Right cardiac atrium (tissue), 5 donors: ENCODE measurements around the gene HSPE1. TPM values are rescaled to one million over a fixed set of nuclear protein-coding genes. Genes with fewer than 3 reads are reported as not detected.
"Not testable (repeated sequence)": the region's sequence is repeated elsewhere in the genome, so short reads cannot be mapped to it uniquely, and the experiment has no call there.

Experiments
- ATAC-seq, 2 donors: fragments of 200-7000 bp; cut with Tn5 transposase; one replicate each; pipeline versions ENCODE4 v1.8.0 to v1.9.1; 2020; ENCODE audit warnings: moderate library complexity in 2 of 2, mild to moderate bottlenecking in 1 of 2
- DNase-seq, 3 donors: peaks; one replicate each; pipeline ENCODE4 v3.0.0-alpha.2; 2020
- H3K27ac ChIP-seq: one replicate; pipeline ENCODE4 v1.5.1; 2013; ENCODE audit warnings: mild to moderate bottlenecking, low read length, control low read depth, moderate library complexity
- H3K27me3 ChIP-seq: one replicate; pipeline ENCODE4 v1.6.1; 2013; ENCODE audit not compliant: control insufficient read depth, insufficient read depth
- H3K4me1 ChIP-seq: one replicate; pipeline ENCODE4 v1.6.1; 2013; ENCODE audit warnings: low read length; ENCODE audit not compliant: control insufficient read depth, insufficient read depth
- H3K4me3 ChIP-seq: one replicate; pipeline ENCODE4 v1.5.1; 2013; ENCODE audit warnings: low read length, control low read depth
- H3K9me3 ChIP-seq: one replicate; pipeline ENCODE4 v1.6.1; 2013; ENCODE audit warnings: low read length; ENCODE audit not compliant: control insufficient read depth
- WGBS: extraction: QIAGEN DNeasy Blood & Tissue Kit; methylation state at CpG from one replicate; pipeline ENCODE4 v1.1.7; 2013; 5-methylcytosine and 5-hydroxymethylcytosine counted together
- intact Hi-C, 4 donors: fragments of 100-400 bp; cut with DNase I; formaldehyde crosslinking; loops; one replicate each; pipeline versions ENCODE4 v1.11.0 to v1.14.0; 2022 to 2023
- long read RNA-seq, 4 donors: library from polyadenylated mRNA; unstranded; transcript quantifications; one replicate each; pipeline ENCODE4 v2.0.0, GENCODE V29; 2020 to 2021
- polyA plus RNA-seq: library from polyadenylated mRNA; stranded (reverse); fragments of 200-250 nt; gene quantifications from one replicate; pipeline ENCODE4 v1.2.3, GENCODE V29; 2013
- total RNA-seq, 4 donors: library from RNA; stranded (reverse); fragmentation: NEBNext Ultra II Directional; extraction: Animal tissue kit (Norgen Biotek cat#: 25700); gene quantifications; one replicate each; pipeline ENCODE4 v1.2.1, GENCODE V29; 2021
- donor health status: healthy with polysubstance abuse.
- donor health status: DM: no; HTN: yes; CAD: no.
- donor health status: DM: no; HTN: no; CAD: no.
- donor health status: DM: no; HTN: yes; CAD: no; lungs with severe emphysema.
- donor health status: DM: yes; HTN: yes; CAD: no.

HSPE1 gene
- 100 to 1,000 TPM in 3 of 4 donors, 10 to 100 TPM in 1; 96.3 to 156 (median 128) TPM for total RNA-seq
- 253 TPM for polyA plus RNA-seq
- long read RNA-seq, donor 1, transcript HSPE1-201 (4 exons, 950 nt), result major isoform, 181 of 191 reads
- long read RNA-seq, donor 1, partial matches to known transcripts, result 5 of 191 reads
- long read RNA-seq, donor 1, other reads (novel, unspliced or antisense), result 3 of 191 reads
- long read RNA-seq, donor 2, transcript HSPE1-201 (4 exons, 950 nt), result major isoform, 199 of 209 reads
- long read RNA-seq, donor 2, partial matches to known transcripts, result 8 of 209 reads
- long read RNA-seq, donor 2, other reads (novel, unspliced or antisense), result 2 of 209 reads
- long read RNA-seq, donor 3, transcript HSPE1-201 (4 exons, 950 nt), result major isoform, 53 of 66 reads
- long read RNA-seq, donor 3, partial matches to known transcripts, result 6 of 66 reads
- long read RNA-seq, donor 3, other reads (novel, unspliced or antisense), result 6 of 66 reads
- long read RNA-seq, donor 4, transcript HSPE1-201 (4 exons, 950 nt), result major isoform, 73 of 84 reads
- long read RNA-seq, donor 4, partial matches to known transcripts, result 10 of 84 reads
- long read RNA-seq, donor 4, other reads (novel, unspliced or antisense), result 0 of 84 reads

DNA sequence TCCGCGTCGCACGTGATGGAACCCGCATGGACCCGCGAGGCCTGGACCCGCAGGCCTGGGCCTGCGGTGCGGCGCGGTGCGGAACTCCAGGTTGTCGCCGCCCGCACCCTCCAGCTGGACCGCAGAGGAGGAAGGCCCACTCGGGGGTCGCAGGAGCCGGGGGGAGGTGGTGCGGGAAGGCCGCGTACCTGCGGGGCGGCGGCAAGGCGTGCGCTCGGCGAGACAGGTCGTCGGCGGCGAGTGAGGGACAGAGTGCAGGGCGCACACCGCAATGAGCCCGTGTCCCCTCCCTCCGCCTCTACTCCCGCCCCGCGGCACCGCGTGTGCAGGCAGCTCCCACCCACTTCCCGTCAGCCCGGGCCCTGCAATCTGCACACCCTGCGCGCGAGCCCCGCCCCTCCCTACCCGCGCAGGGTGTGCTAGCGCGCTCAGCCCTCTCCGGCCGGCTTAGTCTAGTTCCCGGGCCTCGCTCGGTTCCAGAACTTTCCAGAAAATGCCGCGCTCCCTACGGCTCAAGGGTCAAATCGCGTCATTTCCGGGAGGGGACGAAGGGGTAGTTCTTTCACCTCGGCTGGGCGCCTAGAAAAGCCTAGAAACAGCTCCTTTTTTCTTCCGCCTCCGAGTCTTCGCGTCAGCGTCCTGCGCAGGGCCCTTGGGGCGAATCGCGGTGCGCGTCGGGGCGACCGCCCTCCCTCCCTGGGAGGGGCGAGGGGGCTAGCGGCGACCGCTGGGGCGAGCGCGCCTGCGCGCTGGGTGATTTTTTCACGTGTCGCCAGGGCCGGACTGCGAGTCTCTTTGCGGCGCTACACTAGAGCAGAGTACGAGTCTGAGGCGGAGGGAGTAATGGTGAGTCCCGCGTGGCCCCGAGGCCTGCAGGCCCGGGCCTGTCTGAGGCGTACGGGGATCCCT, at the start of gene HSPE1, which contains the start of gene HSPD1:
HSPE1 (plus strand) TSS at position 786 of the 909 bp plus-strand sequence; CDS start at position 844, 58 bp downstream.
HSPD1 (minus strand) TSS at position 247 of the 909 bp plus-strand sequence. CDS start 992 bp downstream, outside the sequence.
- ATAC-seq, result peak; percentile 98
- Histone ChIP-seq H3K4me3 (peak within 1 kb of the TSS; percentile 81), H3K4me1 (peaks cover 4% of the 10 kb centered on the region), H3K27me3 (no peaks in the 10 kb centered on the region), H3K9me3 (no peaks in the 10 kb centered on the region), H3K27ac (peak within 1 kb of the TSS; percentile 91)
- WGBS, result under 1% methylated on average over 104 of the region's 104 CpGs
- intact Hi-C loops, result loop anchor here in 3 of 4 donors (10.0 kb wide), 2 partner anchors 85 to 95 kb away; no protein-coding TSS in a partner anchor
- peak; percentile 98 to 99 (median 99) for DNase-seq

DNA sequence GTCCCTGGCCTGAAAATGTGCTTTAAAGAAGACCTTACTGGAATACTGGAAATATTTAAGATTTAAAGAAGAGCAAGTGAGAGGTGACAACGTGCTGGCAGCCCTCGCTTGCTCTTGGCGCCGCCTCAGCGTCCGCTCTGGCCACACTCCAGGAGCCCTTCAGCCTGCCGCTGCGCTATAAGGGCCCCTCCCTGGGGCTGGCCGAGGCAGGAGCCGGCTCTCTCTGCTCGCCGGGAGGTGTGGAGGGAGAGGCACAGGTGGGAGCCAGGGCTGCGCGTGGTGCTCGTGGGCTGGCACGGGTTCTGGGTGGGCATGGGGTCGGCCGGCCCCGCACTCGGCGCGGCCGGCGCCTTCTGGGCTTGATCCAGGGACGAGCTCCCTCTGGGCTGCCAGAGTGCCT, 49.7 kb upstream of the HSPE1 start:
- Histone ChIP-seq H3K4me1 (no peaks in the 10 kb centered on the region), H3K27ac (no peak overlapping the region), H3K27me3 (no peaks in the 10 kb centered on the region), H3K9me3 (no peaks in the 10 kb centered on the region), H3K4me3 (no peak overlapping the region)
- DNase-seq (peak; percentile 40 to 80 (median 74)), ATAC-seq (no peak)
- intact Hi-C loops, result no loop called here
- 77% methylated on average over 25 of the region's 25 CpGs for WGBS

DNA sequence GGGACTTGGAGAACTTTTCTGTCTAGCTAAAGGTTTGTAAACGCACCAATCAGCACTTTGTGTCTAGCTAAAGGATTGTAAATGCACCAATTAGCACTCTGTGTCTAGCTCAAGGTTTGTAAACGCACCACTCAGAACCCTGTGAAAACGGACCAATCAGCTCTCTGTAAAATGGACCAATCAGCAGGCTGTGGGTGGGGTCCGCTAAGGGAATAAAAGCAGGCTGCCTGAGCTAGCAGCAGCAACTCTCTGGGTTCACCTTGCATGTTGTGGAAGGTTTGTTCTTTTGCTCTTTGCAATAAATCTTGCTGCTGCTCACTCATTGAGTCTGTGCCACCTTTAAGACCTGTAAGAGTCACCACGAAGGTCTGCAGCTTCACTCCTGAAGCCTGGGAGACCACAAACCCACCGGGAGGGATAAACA, 49.2 kb upstream of the HSPE1 start:
- H3K9me3 ChIP-seq, DNase-seq, intact Hi-C loops, H3K27ac ChIP-seq, ATAC-seq, H3K4me3 ChIP-seq, H3K27me3 ChIP-seq, H3K4me1 ChIP-seq: not testable (repeated sequence)
- 85% methylated on average over 6 of the region's 6 CpGs for WGBS

DNA sequence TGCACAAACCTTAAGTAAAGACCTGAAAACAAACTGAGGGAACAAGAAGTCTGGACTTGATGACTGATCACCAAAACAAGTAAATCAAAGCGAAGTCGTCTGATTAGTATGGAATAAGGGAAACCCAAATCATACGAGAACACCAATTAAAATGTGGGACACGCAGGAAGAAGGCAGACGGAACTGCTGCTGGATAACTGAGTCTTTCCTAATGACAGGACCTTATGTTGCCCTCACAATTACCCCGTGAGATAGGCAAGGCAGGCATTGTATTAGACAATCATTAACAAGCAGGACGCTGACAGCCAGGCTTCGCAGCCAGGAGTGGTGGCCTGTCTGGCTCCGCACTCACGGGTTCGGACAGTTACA, 47.4 kb upstream of the HSPE1 start:
- ATAC-seq (no peak), DNase-seq (no peak)
- no peaks in the 10 kb centered on the region for H3K9me3 ChIP-seq
- H3K4me3 ChIP-seq, result peak overlapping the region; percentile 74
- H3K27me3 ChIP-seq, result no peaks in the 10 kb centered on the region
- no peaks in the 10 kb centered on the region for H3K4me1 ChIP-seq
- H3K27ac ChIP-seq, result peak overlapping the region; percentile 99
- WGBS, result 2% methylated on average over 11 of the region's 11 CpGs
- intact Hi-C loops, result no loop called here

DNA sequence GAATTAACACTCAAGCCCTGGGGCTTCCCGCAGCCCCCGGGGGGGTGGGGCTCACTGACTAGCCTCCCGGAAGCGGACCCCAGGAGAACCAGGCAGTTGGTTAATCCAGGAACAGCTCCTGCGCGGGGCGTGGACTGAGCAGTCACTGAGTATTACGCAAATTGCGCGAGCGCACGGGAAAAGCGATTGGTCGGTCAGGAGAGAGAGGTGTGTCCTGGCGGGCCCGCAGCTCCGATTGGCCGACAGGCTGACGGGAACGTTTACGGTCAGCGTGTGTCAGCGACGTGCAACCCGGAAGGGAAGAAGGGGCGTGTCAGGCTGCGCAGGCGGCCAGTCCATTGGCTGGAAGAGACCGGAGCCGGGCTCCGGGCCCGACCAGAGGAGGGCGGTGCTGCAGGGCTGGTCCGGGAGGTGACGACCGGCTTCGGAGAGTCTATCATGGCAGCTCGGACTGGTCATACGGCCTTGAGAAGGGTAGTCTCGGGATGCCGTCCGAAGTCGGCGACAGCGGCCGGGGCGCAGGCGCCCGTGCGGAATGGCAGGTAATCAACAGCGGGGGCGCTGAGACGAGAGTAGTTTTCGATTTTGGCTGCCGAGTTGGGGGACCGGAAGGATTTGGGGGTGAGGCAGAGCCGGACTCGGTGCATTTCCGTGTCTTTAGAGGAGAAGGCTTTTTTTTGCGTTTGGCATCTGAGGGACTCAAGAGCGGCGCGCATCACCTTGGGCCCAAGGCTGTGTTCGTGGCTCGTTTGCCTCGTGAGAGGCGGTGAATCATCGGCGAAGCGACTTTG, 46.9 kb upstream of the HSPE1 start, which contains the start of gene COQ10B:
COQ10B (plus strand) TSS at position 430 of the 791 bp plus-strand sequence; CDS start at position 439, 9 bp downstream.
- intact Hi-C loops, result no loop called here
- ATAC-seq, result peak; percentile 99
- under 1% methylated on average over 70 of the region's 70 CpGs for WGBS

DNA sequence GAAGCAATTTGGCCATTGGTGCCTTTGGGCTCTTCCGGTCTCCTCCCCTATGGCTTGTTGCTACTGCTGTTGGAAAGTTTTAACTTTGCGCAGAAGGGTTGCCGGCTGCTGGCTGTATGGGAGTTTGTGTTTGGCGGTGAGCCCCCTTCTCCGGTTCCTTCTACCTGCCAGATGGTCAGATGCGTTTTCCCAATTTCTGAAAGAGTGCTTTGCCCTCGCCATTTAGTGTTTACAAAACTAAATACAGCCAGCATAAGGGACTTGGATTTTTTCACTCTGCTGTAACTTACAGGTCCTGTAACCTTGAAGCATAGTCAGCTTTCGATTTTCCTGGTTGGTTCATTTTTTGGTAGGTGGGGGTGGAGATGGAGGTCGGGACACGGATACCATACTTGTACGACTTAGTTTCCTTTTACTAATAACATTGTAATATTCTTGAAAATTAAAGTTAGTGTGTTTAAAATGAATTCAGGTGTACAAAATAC, 46.2 kb upstream of the HSPE1 start:
- peak overlapping the region; percentile 99 for H3K27ac ChIP-seq
- no peaks in the 10 kb centered on the region for H3K9me3 ChIP-seq
- no peaks in the 10 kb centered on the region for H3K27me3 ChIP-seq
- peak overlapping the region; percentile 90 for H3K4me3 ChIP-seq
- H3K4me1 ChIP-seq, result no peaks in the 10 kb centered on the region
- no peak for DNase-seq
- under 1% methylated on average over 11 of the region's 11 CpGs for WGBS
- intact Hi-C loops, result no loop called here
- peak; percentile 75 to 86 for ATAC-seq

More for the DNA sequence above, 46.9 kb upstream of the HSPE1 start, which contains the start of gene COQ10B:
- Histone ChIP-seq H3K9me3 (no peaks in the 10 kb centered on the region), H3K27me3 (no peaks in the 10 kb centered on the region), H3K4me1 (no peaks in the 10 kb centered on the region), H3K4me3 (peak within 1 kb of the TSS; percentile 90), H3K27ac (peak within 1 kb of the TSS; percentile 99)
- DNase-seq, result peak; percentile 100

DNA sequence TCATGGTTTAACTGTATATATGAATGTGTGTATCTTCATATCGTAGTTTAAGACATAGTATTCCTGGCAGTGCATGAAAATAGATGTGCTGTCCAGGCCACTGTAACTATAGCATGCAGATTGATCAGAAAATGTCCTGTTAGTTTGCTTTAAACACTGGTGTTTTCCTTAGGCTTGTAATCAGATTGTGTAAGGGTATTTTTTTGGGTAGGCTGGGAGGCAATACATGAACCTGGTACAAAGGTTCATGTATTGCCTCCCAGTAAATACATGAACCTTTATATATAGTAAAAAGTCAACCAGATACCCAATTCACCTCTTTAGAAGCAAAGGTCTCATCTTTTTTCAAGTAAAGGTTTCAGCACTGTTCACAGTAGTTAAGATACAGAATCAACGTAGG, 45.3 kb upstream of the HSPE1 start:
- peak overlapping the region; percentile 90 for H3K4me3 ChIP-seq
- ATAC-seq, result no peak
- no peaks in the 10 kb centered on the region for H3K27me3 ChIP-seq
- H3K4me1 ChIP-seq, result peaks cover 3% of the 10 kb centered on the region
- intact Hi-C loops, result no loop called here
- H3K9me3 ChIP-seq, result no peaks in the 10 kb centered on the region
- H3K27ac ChIP-seq, result no peak overlapping the region
- DNase-seq, result no peak
- WGBS, result 68% methylated on average over 2 of the region's 2 CpGs

DNA sequence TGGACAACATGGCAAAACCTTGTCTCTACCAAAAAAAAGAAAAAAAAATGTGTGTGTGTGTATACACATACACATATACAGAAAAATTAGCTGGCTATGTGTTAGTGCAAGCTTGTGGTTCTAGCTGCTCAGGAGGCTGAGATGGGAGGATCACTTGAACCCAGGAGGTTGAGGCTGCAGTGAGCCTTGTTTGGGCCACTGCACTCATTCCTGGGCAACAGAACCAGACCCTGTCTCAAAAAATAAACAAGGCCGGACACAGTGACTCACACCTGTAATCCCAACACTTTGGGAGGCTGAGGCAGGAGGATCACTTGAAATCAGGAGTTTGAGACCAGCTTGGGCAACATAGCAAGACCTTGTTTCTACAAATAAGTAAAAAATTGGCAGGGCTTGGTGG, 44.8 kb upstream of the HSPE1 start:
- no peak for DNase-seq
- intact Hi-C loops, result no loop called here
- 98% methylated on average over 1 of the region's 1 CpG for WGBS
- no peak overlapping the region for H3K4me3 ChIP-seq
- no peaks in the 10 kb centered on the region for H3K9me3 ChIP-seq
- H3K27ac ChIP-seq, result no peak overlapping the region
- ATAC-seq, result no peak
- peaks cover 3% of the 10 kb centered on the region for H3K4me1 ChIP-seq
- H3K27me3 ChIP-seq, result no peaks in the 10 kb centered on the region

DNA sequence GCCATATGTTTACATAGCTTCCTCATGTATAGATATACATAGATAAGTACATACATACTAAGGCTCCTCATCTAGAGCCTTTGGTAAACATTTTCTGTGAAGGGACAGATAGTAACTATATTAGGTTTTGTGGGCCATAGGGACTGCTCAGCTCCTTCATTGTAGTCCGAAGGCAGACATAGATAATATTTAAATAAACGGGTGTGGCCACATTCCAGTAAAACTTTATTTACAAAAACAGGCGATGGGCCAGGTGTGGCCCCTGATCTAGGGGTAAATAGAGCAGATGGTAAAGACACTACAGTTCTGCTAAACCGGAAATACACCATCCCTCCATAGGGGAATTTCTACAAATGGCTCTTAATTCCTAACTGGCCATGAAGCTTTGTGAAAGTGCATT, 39.5 kb upstream of the HSPE1 start:
- Histone ChIP-seq H3K4me3 (no peak overlapping the region), H3K4me1 (peaks cover 3% of the 10 kb centered on the region), H3K27me3 (no peaks in the 10 kb centered on the region), H3K9me3 (no peaks in the 10 kb centered on the region), H3K27ac (no peak overlapping the region)
- ATAC-seq (no peak), DNase-seq (no peak)
- intact Hi-C loops, result no loop called here
- 84% methylated on average over 4 of the region's 4 CpGs for WGBS

DNA sequence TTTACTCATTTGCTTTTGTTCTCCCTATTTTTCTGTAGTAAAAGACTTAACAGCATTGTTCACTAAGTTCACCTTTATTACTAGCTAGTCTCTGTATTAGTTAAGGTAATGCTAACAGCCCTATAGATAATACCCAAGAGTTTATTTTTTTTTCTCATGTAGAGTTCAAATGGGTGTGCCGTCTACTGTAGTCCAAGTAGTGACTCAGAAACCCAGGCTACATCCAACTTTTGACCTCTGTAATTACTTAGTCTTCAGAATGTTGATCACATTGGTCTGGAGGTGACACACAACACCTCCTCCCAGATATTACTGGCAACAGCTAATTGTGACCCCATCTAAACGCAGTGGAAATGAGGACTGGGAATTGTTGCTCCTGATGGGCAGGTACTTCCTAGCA, 39.1 kb upstream of the HSPE1 start:
- ATAC-seq (peak in 1 of 2 donors; percentile 83), DNase-seq (no peak)
- H3K27ac ChIP-seq, result no peak overlapping the region
- peaks cover 3% of the 10 kb centered on the region for H3K4me1 ChIP-seq
- 73% methylated on average over 2 of the region's 2 CpGs for WGBS
- H3K4me3 ChIP-seq, result no peak overlapping the region
- no peaks in the 10 kb centered on the region for H3K9me3 ChIP-seq
- intact Hi-C loops, result no loop called here
- H3K27me3 ChIP-seq, result no peaks in the 10 kb centered on the region
